GM23338 (cell line): ENCODE results near the gene ZNF282. TPM values are rescaled to one million over a fixed set of nuclear protein-coding genes. Genes with fewer than 3 reads are reported as not detected.

Experiments
- ATAC-seq: fragments of 200-7000 bp; cut with Tn5 transposase; 3 replicates; pipeline ENCODE4 v1.9.1; 2020
- DNase-seq: peaks from one replicate; pipeline ENCODE4 v3.0.0-alpha.2; 2015; ENCODE audit warnings: low spot score
- H2AFZ ChIP-seq: fragments of 200-600 bp; sonication (generic); 2 replicates; pipeline ENCODE4 v1.8.0; 2016; ENCODE audit warnings: antibody characterized with exemption, mild to moderate bottlenecking, moderate library complexity
- H3F3A ChIP-seq: fragments of 200-600 bp; sonication (generic); replicated peaks from 2 replicates; pipeline ENCODE4 v1.8.0; 2017; ENCODE audit warnings: antibody characterized with exemption, mixed run types, low read depth
- H3K27ac ChIP-seq: fragments of 200-600 bp; sonication (generic); 2 replicates; pipeline ENCODE4 v1.6.1; 2016; ENCODE audit warnings: low read depth
- H3K27me3 ChIP-seq: fragments of 200-600 bp; sonication (generic); 2 replicates; pipeline ENCODE4 v1.8.0; 2016; ENCODE audit warnings: mild to moderate bottlenecking, mixed run types, moderate library complexity; ENCODE audit not compliant: insufficient read depth
- H3K36me3 ChIP-seq: fragments of 200-600 bp; sonication (generic); 2 replicates; pipeline ENCODE4 v1.8.0; 2016; ENCODE audit warnings: mild to moderate bottlenecking; ENCODE audit not compliant: insufficient read depth
- H3K4me1 ChIP-seq: fragments of 200-600 bp; sonication (generic); 2 replicates; pipeline ENCODE4 v1.8.0; 2016; ENCODE audit warnings: mild to moderate bottlenecking, moderate library complexity; ENCODE audit not compliant: insufficient read depth
- H3K4me2 ChIP-seq: fragments of 200-600 bp; sonication (generic); 2 replicates; pipeline ENCODE4 v1.7.1; 2017; ENCODE audit warnings: mixed run types
- H3K4me3 ChIP-seq: fragments of 200-600 bp; sonication (generic); 2 replicates; pipeline ENCODE4 v1.6.1; 2016; ENCODE audit warnings: mixed run types
- H3K79me2 ChIP-seq: fragments of 200-600 bp; sonication (generic); replicated peaks from 2 replicates; pipeline ENCODE4 v1.8.0; 2017; ENCODE audit warnings: mild to moderate bottlenecking; ENCODE audit not compliant: insufficient read depth
- H3K9me2 ChIP-seq: fragments of 200-600 bp; sonication (generic); 2 replicates; pipeline ENCODE4 v1.8.0; 2017; ENCODE audit not compliant: insufficient read depth
- H4K20me1 ChIP-seq: fragments of 200-600 bp; sonication (generic); replicated peaks from 2 replicates; pipeline ENCODE4 v1.8.0; 2017; ENCODE audit warnings: mild to moderate bottlenecking; ENCODE audit not compliant: insufficient read depth
- H3K27ac Mint-ChIP-seq: 2 replicates; pipeline ENCODE4 v1.8.0; 2020; ENCODE audit warnings: inconsistent platforms, mild to moderate bottlenecking, moderate library complexity, mixed read lengths
- H3K27me3 Mint-ChIP-seq: 3 replicates; pipeline ENCODE4 v1.8.0; 2022; ENCODE audit warnings: low read depth, mild to moderate bottlenecking, moderate library complexity, mixed read lengths, inconsistent platforms; ENCODE audit not compliant: insufficient read depth, poor library complexity
- H3K36me3 Mint-ChIP-seq: 3 replicates; pipeline ENCODE4 v1.8.0; 2021; ENCODE audit warnings: low read depth, mild to moderate bottlenecking, inconsistent platforms, moderate library complexity, mixed read lengths
- H3K4me1 Mint-ChIP-seq: 3 replicates; pipeline ENCODE4 v1.8.0; 2020; ENCODE audit warnings: mild to moderate bottlenecking, inconsistent platforms, mixed read lengths
- H3K4me3 Mint-ChIP-seq: 3 replicates; pipeline ENCODE4 v1.8.0; 2021; ENCODE audit warnings: moderate library complexity, mild to moderate bottlenecking, inconsistent platforms, mixed read lengths
- H3K9me3 Mint-ChIP-seq: 3 replicates; pipeline ENCODE4 v1.8.0; 2020; ENCODE audit warnings: moderate library complexity, mild to moderate bottlenecking, inconsistent platforms, mixed read lengths
- CTCF ChIP-seq, 2 experiments: fragments of 200-600 bp in 1 of 2; sonication (generic) in 1 of 2; conservative IDR thresholded peaks; 2 replicates each; pipeline versions ENCODE4 v1.5.1 to v1.6.1; 2016 to 2017; ENCODE audit warnings: antibody characterized with exemption in 2 of 2, low read depth in 2 of 2, mild to moderate bottlenecking in 2 of 2, moderate library complexity in 1 of 2
- ETS1 ChIP-seq: IDR thresholded peaks from 2 replicates; pipeline ENCODE4 v1.6.1; 2016; ENCODE audit warnings: antibody characterized with exemption
- EZH2 ChIP-seq: fragments of 200-600 bp; sonication (generic); IDR thresholded peaks from one replicate; pipeline ENCODE4 v1.8.0; 2017; ENCODE audit warnings: antibody characterized with exemption, mild to moderate bottlenecking, low read depth; ENCODE audit not compliant: unreplicated experiment
- EZH2phosphoT487 ChIP-seq: fragments of 200-600 bp; sonication (generic); IDR thresholded peaks from one replicate; pipeline ENCODE4 v1.8.1; 2018; ENCODE audit warnings: antibody characterized with exemption; ENCODE audit not compliant: unreplicated experiment
- JUNB ChIP-seq: IDR thresholded peaks from one replicate; pipeline ENCODE4 v1.6.1; 2016; ENCODE audit warnings: antibody characterized with exemption; ENCODE audit not compliant: unreplicated experiment
- POLR2AphosphoS5 ChIP-seq: IDR thresholded peaks from 2 replicates; pipeline ENCODE4 v1.6.1; 2016; ENCODE audit warnings: antibody characterized with exemption, low read depth
- REST ChIP-seq: IDR thresholded peaks from one replicate; pipeline ENCODE4 v1.6.1; 2018; ENCODE audit warnings: antibody characterized with exemption; ENCODE audit not compliant: unreplicated experiment
- STAT1 ChIP-seq: IDR thresholded peaks from one replicate; pipeline ENCODE4 v1.6.1; 2016; ENCODE audit warnings: antibody characterized with exemption; ENCODE audit not compliant: unreplicated experiment
- ZNF114 ChIP-seq: fragments of 250-450 bp; sonication (Bioruptor Pico); IDR thresholded peaks from 2 replicates; pipeline ENCODE4 v1.5.0; 2020; ENCODE audit warnings: mild to moderate bottlenecking, moderate library complexity
- ZNF331 ChIP-seq: fragments of 250-450 bp; sonication (Bioruptor Pico); IDR thresholded peaks from 2 replicates; pipeline ENCODE4 v1.5.0; 2020; ENCODE audit warnings: low read depth, mild to moderate bottlenecking, moderate library complexity
- polyA plus RNA-seq: library from polyadenylated mRNA; unstranded; fragments of >200 nt; fragmentation: Nextera tagmentation; extraction: Ambion mirVana; gene quantifications from 2 replicates; pipeline ENCODE4 v1.2.1, GENCODE V29; 2016
- total RNA-seq: library from RNA; depleted of rRNA; stranded (reverse); fragments of >200 nt; shearing (Covaris generic); gene quantifications from 2 replicates; pipeline ENCODE4 v1.2.3, GENCODE V29; 2014

Gene ZNF282
- total and polyA plus RNA-seq, 2 experiments from 2014 or later, result 7.2 to 36.3 TPM

GRCh38 chr7:149226840-149227494, 31.6 kb downstream of the ZNF282 start:
- no peak for DNase-seq
- Mint-ChIP-seq H3K36me3 (peaks cover 18% of the 10 kb centered on the region; the same call in 2 of the 3 replicates), H3K9me3 (no peaks in the 10 kb centered on the region), H3K4me1 (peaks cover 3% of the 10 kb centered on the region; the same call in 1 of the 3 replicates), H3K27me3 (peaks cover 16% of the 10 kb centered on the region), H3K4me3 (no peak overlapping the region), H3K27ac (no peak overlapping the region)
- H3K4me3 ChIP-seq, result no peak overlapping the region
- H3K27me3 ChIP-seq, result no peaks in the 10 kb centered on the region
- peaks cover 5% of the 10 kb centered on the region; the same call in 1 of the 2 replicates for H3F3A ChIP-seq
- H3K9me2 ChIP-seq, result no peaks in the 10 kb centered on the region
- H3K4me2 ChIP-seq, result no peak overlapping the region
- H3K4me1 ChIP-seq, result no peaks in the 10 kb centered on the region
- H2AFZ ChIP-seq, result no peak overlapping the region
- no peaks in the 10 kb centered on the region for H3K79me2 ChIP-seq
- no peak; the same call in 1 of the 3 replicates for ATAC-seq
- H3K27ac ChIP-seq, result no peak overlapping the region
- H4K20me1 ChIP-seq, result no peaks in the 10 kb centered on the region; the same call in 1 of the 2 replicates
- TF ChIP-seq ZNF114 (no peak), POLR2AphosphoS5 (peak; percentile 33; the same call in 1 of the 2 replicates), JUNB (no peak)
- H3K36me3 ChIP-seq, result no peaks in the 10 kb centered on the region

GRCh38 chr7:149228831-149229471, 33.6 kb downstream of the ZNF282 start:
- ATAC-seq (no peak), DNase-seq (no peak)
- peaks cover 15% of the 10 kb centered on the region; the same call in 2 of the 3 replicates for H3K36me3 Mint-ChIP-seq
- Histone ChIP-seq H3F3A (peaks cover 5% of the 10 kb centered on the region; the same call in 1 of the 2 replicates), H2AFZ (no peak overlapping the region), H3K36me3 (no peaks in the 10 kb centered on the region), H3K9me2 (no peaks in the 10 kb centered on the region), H4K20me1 (no peaks in the 10 kb centered on the region; the same call in 1 of the 2 replicates), H3K4me2 (no peak overlapping the region), H3K27me3 (no peaks in the 10 kb centered on the region), H3K79me2 (no peaks in the 10 kb centered on the region), H3K4me3 (no peak overlapping the region), H3K27ac (no peak overlapping the region), H3K4me1 (no peaks in the 10 kb centered on the region)
- no peaks in the 10 kb centered on the region for H3K9me3 Mint-ChIP-seq
- no peak for TF ChIP-seq ZNF331 (CRISPR knock-in tag)
- 0 out of 2 replicates have a peak, but pooled peaks have one; percentile 20 for TF ChIP-seq POLR2AphosphoS5
- no peak overlapping the region for H3K27ac Mint-ChIP-seq
- peaks cover 16% of the 10 kb centered on the region for H3K27me3 Mint-ChIP-seq
- H3K4me3 Mint-ChIP-seq, result no peak overlapping the region
- H3K4me1 Mint-ChIP-seq, result peaks cover 3% of the 10 kb centered on the region; the same call in 1 of the 3 replicates

- H3K36me3 Mint-ChIP-seq, result peaks cover 15% of the 10 kb centered on the region; the same call in 2 of the 3 replicates
- peaks cover 16% of the 10 kb centered on the region for H3K27me3 Mint-ChIP-seq
- no peaks in the 10 kb centered on the region for H3K79me2 ChIP-seq
- no peak; the same call in 2 of the 3 replicates for ATAC-seq
- peaks cover 5% of the 10 kb centered on the region; the same call in 1 of the 2 replicates for H3F3A ChIP-seq
- no peak overlapping the region for H3K27ac Mint-ChIP-seq
- H3K9me3 Mint-ChIP-seq, result no peaks in the 10 kb centered on the region
- H4K20me1 ChIP-seq, result no peaks in the 10 kb centered on the region; the same call in 1 of the 2 replicates
- H2AFZ ChIP-seq, result no peak overlapping the region
- peaks cover 3% of the 10 kb centered on the region; the same call in 1 of the 3 replicates for H3K4me1 Mint-ChIP-seq
- no peaks in the 10 kb centered on the region for H3K36me3 ChIP-seq
- H3K27ac ChIP-seq, result no peak overlapping the region
- no peak overlapping the region for H3K4me2 ChIP-seq
- H3K4me3 ChIP-seq, result no peak overlapping the region
- no peaks in the 10 kb centered on the region for H3K4me1 ChIP-seq
- H3K27me3 ChIP-seq, result no peaks in the 10 kb centered on the region
- H3K4me3 Mint-ChIP-seq, result no peak overlapping the region
- no peaks in the 10 kb centered on the region for H3K9me2 ChIP-seq
- DNase-seq, result no peak
- no peak for TF ChIP-seq STAT1
- TF ChIP-seq ETS1, result no peak
- TF ChIP-seq ZNF114, result no peak
- no peak for TF ChIP-seq POLR2AphosphoS5
- TF ChIP-seq REST, result no peak
- TF ChIP-seq JUNB, result no peak
- no peak for TF ChIP-seq EZH2
- no peak for TF ChIP-seq CTCF (conservative IDR thresholded peaks at IDR 0.05; ENCODE audit: low read depth in 2 of 2)
- no peak for TF ChIP-seq EZH2phosphoT487
These were observed 34.2 kb downstream of the ZNF282 start for GRCh38 chr7:149229526-149229925.
